ENCODE measurements around the gene RLN1. TPM values are rescaled to one million over a fixed set of nuclear protein-coding genes. Genes with fewer than 3 reads are reported as not detected.
"Not testable (repeated sequence)": the region's sequence is repeated elsewhere in the genome, so short reads cannot be mapped to it uniquely, and the experiment has no call there.

The RLN1 gene
- total RNA-seq, 1 donor from 2014 or later: 0.84 TPM

- DNase-seq (ENCODE audit: low read depth, low spot score): no peak
- no peak overlapping the region for H3K4me3 Mint-ChIP-seq
- H3K9me3 Mint-ChIP-seq: no peaks in the 10 kb centered on the region
Observed at GRCh38 chr9:5336688-5337087, 3.0 kb downstream of the RLN1 start.

GRCh38 chr9:5331276-5331675, 8.4 kb downstream of the RLN1 start:
- not testable (repeated sequence) for H3K27ac Mint-ChIP-seq (ENCODE audit: unreplicated experiment); H3K36me3 Mint-ChIP-seq (ENCODE audit: low read depth); H3K27me3 Mint-ChIP-seq (ENCODE audit: low read depth); H3K4me3 Mint-ChIP-seq; H3K9me3 Mint-ChIP-seq; DNase-seq (ENCODE audit: low read depth, low spot score); H3K4me1 Mint-ChIP-seq

More at GRCh38 chr9:5336688-5337087, 3.0 kb downstream of the RLN1 start:
- no peak overlapping the region for H3K27ac Mint-ChIP-seq (ENCODE audit: unreplicated experiment)
- H3K27me3 Mint-ChIP-seq (ENCODE audit: low read depth): peaks cover 6% of the 10 kb centered on the region
- H3K4me1 Mint-ChIP-seq: peaks cover 4% of the 10 kb centered on the region
- H3K36me3 Mint-ChIP-seq (ENCODE audit: low read depth): no peaks in the 10 kb centered on the region
- TF ChIP-seq CTCF (conservative IDR thresholded peaks at IDR 0.05): no peak

- no peak for TF ChIP-seq CTCF (conservative IDR thresholded peaks at IDR 0.05)
- Mint-ChIP-seq H3K9me3 (peaks cover 3% of the 10 kb centered on the region), H3K27me3 (ENCODE audit: low read depth) (peaks cover 1% of the 10 kb centered on the region), H3K4me1 (peaks cover 10% of the 10 kb centered on the region), H3K4me3 (no peak overlapping the region), H3K36me3 (ENCODE audit: low read depth) (peaks cover 6% of the 10 kb centered on the region), H3K27ac (ENCODE audit: unreplicated experiment) (peak overlapping the region; percentile 62)
- DNase-seq (ENCODE audit: low read depth, low spot score): peak; percentile 26
Observed at GRCh38 chr9:5326893-5327548, 12.7 kb downstream of the RLN1 start.

- no peak for TF ChIP-seq CTCF (conservative IDR thresholded peaks at IDR 0.05)
- Mint-ChIP-seq H3K4me1 (peaks cover 10% of the 10 kb centered on the region), H3K27ac (ENCODE audit: unreplicated experiment) (peak overlapping the region; percentile 57), H3K36me3 (ENCODE audit: low read depth) (peaks cover 6% of the 10 kb centered on the region), H3K27me3 (ENCODE audit: low read depth) (peaks cover 6% of the 10 kb centered on the region), H3K4me3 (no peak overlapping the region), H3K9me3 (peaks cover 3% of the 10 kb centered on the region)
- DNase-seq (ENCODE audit: low read depth, low spot score): no peak
Observed at GRCh38 chr9:5326187-5326586, 13.5 kb downstream of the RLN1 start.

- not testable (repeated sequence) for DNase-seq (ENCODE audit: low read depth, low spot score); H3K4me3 Mint-ChIP-seq; H3K27me3 Mint-ChIP-seq (ENCODE audit: low read depth); H3K4me1 Mint-ChIP-seq; H3K36me3 Mint-ChIP-seq (ENCODE audit: low read depth); H3K9me3 Mint-ChIP-seq; H3K27ac Mint-ChIP-seq (ENCODE audit: unreplicated experiment)
Observed at GRCh38 chr9:5321601-5322000, 18.1 kb downstream of the RLN1 start.

GRCh38 chr9:5321058-5321457, 18.6 kb downstream of the RLN1 start:
- peak; percentile 32 for TF ChIP-seq CTCF (conservative IDR thresholded peaks at IDR 0.05)
- no peak for DNase-seq (ENCODE audit: low read depth, low spot score)
- Mint-ChIP-seq H3K27ac (ENCODE audit: unreplicated experiment) (no peak overlapping the region), H3K27me3 (ENCODE audit: low read depth) (peaks cover 6% of the 10 kb centered on the region), H3K9me3 (no peaks in the 10 kb centered on the region), H3K4me3 (no peak overlapping the region), H3K4me1 (no peaks in the 10 kb centered on the region), H3K36me3 (ENCODE audit: low read depth) (no peaks in the 10 kb centered on the region)

GRCh38 chr9:5316406-5316805, 23.3 kb downstream of the RLN1 start:
- H3K4me1 Mint-ChIP-seq; H3K36me3 Mint-ChIP-seq (ENCODE audit: low read depth); H3K27me3 Mint-ChIP-seq (ENCODE audit: low read depth); H3K27ac Mint-ChIP-seq (ENCODE audit: unreplicated experiment); H3K9me3 Mint-ChIP-seq; H3K4me3 Mint-ChIP-seq; DNase-seq (ENCODE audit: low read depth, low spot score): not testable (repeated sequence)

Measured in neural crest cell (in vitro differentiated cells).